GM15510 (cell line): ENCODE results near the gene ADGRE3.

Experiments
- POLR2A ChIP-seq: IDR thresholded peaks from 3 replicates; pipeline ENCODE4 v1.6.1; 2011; ENCODE audit warnings: borderline replicate concordance; ENCODE audit not compliant: insufficient read length; ENCODE audit errors: extremely low read depth

Gene ADGRE3

GRCh38 chr19:14576363-14576762 lies 98.3 kb downstream of the ADGRE3 start:
- TF ChIP-seq POLR2A = no peak

GRCh38 chr19:14575428-14575980 lies 99.1 kb downstream of the ADGRE3 start:
- TF ChIP-seq POLR2A = no peak

DNA sequence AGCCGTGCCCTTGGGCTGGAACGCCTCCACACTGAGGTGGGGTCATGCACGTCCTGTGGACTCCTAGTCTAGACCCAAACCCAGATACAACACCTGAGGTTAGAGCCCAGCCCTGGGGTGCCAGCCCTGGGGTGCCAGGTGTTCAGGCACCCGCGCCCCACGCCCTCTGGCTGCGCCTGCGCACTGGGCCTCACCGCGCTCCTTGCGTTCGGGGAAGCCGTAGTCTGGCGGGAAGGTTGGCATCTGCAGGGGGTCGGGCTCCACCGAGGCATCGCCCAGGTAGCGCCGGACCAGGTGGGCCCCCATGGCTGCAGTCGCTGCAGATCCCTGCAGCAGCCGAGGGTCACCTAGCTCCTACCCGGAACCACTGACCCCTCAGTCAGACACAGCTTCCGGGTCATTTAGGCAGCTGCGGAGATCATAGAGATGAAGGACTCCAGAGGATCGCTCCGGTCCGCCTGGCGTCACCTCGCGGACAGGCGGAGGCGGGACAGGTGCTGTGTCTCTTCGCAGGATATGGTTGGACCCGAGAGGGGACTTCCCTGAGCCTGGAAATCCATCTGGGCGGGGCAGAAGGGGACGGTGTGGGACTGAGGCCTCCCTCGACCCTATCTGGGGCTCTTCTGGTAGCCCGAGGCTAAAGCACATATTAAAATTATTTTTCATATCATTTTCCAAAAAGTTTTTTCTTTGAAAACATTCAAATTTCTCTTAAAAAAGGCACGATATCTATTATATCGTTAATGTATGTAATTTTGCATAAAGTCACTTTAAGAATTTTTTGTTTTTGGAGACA lies 102.8 kb downstream of the ADGRE3 start, which contains the start of gene NDUFB7:
Gene NDUFB7 (minus strand): TSS at position 372 of the 796 bp plus-strand sequence. CDS start 66 bp downstream, at position 306.
- TF ChIP-seq POLR2A = peak; percentile 88

- TF ChIP-seq POLR2A = no peak
Measured at GRCh38 chr19:14570864-14571527, 103.6 kb downstream of the ADGRE3 start.
